ENCODE data around the gene SPAG8. TPM values are rescaled to one million over a fixed set of nuclear protein-coding genes. Genes with fewer than 3 reads are reported as not detected.

Gene SPAG8
- total RNA-seq, 2 experiments from 2014 or later: 0.81 to 1.3 TPM

GRCh38 chr9:35844628-35845270 is 32.7 kb upstream of the SPAG8 start:
- Mint-ChIP-seq H3K36me3 (ENCODE audit: low read depth) (peaks cover 15% of the 10 kb centered on the region), H3K27me3 (no peaks in the 10 kb centered on the region), H3K27ac (peak overlapping the region; percentile 25), H3K4me1 (ENCODE audit: low read depth) (peaks cover 22% of the 10 kb centered on the region), H3K9me3 (no peaks in the 10 kb centered on the region), H3K4me3 (no peak overlapping the region)
- Histone ChIP-seq H3K4me3 (ENCODE audit: low read length) (no peak overlapping the region), H3K9me3 (ENCODE audit: control insufficient read depth in 1 of 2, insufficient read depth in 1 of 2, low read length in 2 of 2) (no peaks in the 10 kb centered on the region), H3K27me3 (ENCODE audit: control insufficient read depth in 1 of 2, insufficient read depth in 2 of 2, low read length in 2 of 2) (no peaks in the 10 kb centered on the region), H3K4me1 (ENCODE audit: insufficient read depth, low read length) (peaks cover 26% of the 10 kb centered on the region), H3K27ac (ENCODE audit: low read depth in 1 of 2, low read length in 2 of 2) (peak overlapping the region; percentile 25 to 56), H3K36me3 (ENCODE audit: insufficient read depth, low read length) (peaks cover 3% of the 10 kb centered on the region)
- POLR2A ChIA-PET: interaction anchor here (0.6 to 1.9 kb wide), 6 partner anchors 10 to 773 kb away, joined by 3 to 11 read pairs (median 3); partner anchors contain the start of genes CREB3, FAM221B, SPAG8 and TLN1
- intact Hi-C loops (cut with DNase I, micrococcal nuclease): loop anchor here in 1 of 2 experiments (2.0 kb wide), 1 partner anchor 16 kb away; the partner anchor contains the start of genes FAM221B and TMEM8B
- ATAC-seq (ENCODE audit: poor library complexity) (peak; percentile 99), DNase-seq (peak in 8 of 14 experiments; percentile 17 to 80 (median 56))
- CTCF ChIA-PET: interaction anchor here (1.0 to 1.3 kb wide), 2 partner anchors 18 to 37 kb away, joined by 3 to 5 read pairs; no protein-coding TSS in a partner anchor
- no peak for TF ChIP-seq CTCF (IDR thresholded peaks at IDR 0.05)

- intact Hi-C loops (cut with DNase I, micrococcal nuclease): no loop called here
Observed at GRCh38 chr9:35842795-35843194, 30.7 kb upstream of the SPAG8 start.

GRCh38 chr9:35842020-35842745 is 30.1 kb upstream of the SPAG8 start:
- Mint-ChIP-seq H3K36me3 (ENCODE audit: low read depth) (peaks cover 4% of the 10 kb centered on the region), H3K27me3 (no peaks in the 10 kb centered on the region), H3K4me3 (no peak overlapping the region), H3K4me1 (ENCODE audit: low read depth) (peaks cover 22% of the 10 kb centered on the region), H3K9me3 (no peaks in the 10 kb centered on the region), H3K27ac (no peak overlapping the region)
- Histone ChIP-seq H3K9me3 (ENCODE audit: control insufficient read depth in 1 of 2, insufficient read depth in 1 of 2, low read length in 2 of 2) (no peaks in the 10 kb centered on the region), H3K4me1 (ENCODE audit: insufficient read depth, low read length) (peaks cover 26% of the 10 kb centered on the region), H3K36me3 (ENCODE audit: insufficient read depth, low read length) (no peaks in the 10 kb centered on the region), H3K4me3 (ENCODE audit: low read length) (no peak overlapping the region), H3K27me3 (ENCODE audit: control insufficient read depth in 1 of 2, insufficient read depth in 2 of 2, low read length in 2 of 2) (no peaks in the 10 kb centered on the region), H3K27ac (ENCODE audit: low read depth in 1 of 2, low read length in 2 of 2) (no peak overlapping the region)
- intact Hi-C loops (cut with DNase I, micrococcal nuclease): no loop called here
- TF ChIP-seq CTCF (IDR thresholded peaks at IDR 0.05): no peak
- CTCF ChIA-PET: no interaction called here
- DNase-seq (no peak), ATAC-seq (ENCODE audit: poor library complexity) (no peak)
- POLR2A ChIA-PET: no interaction called here

More at GRCh38 chr9:35842795-35843194, 30.7 kb upstream of the SPAG8 start:
- Mint-ChIP-seq H3K4me3 (no peak overlapping the region), H3K27me3 (no peaks in the 10 kb centered on the region), H3K27ac (no peak overlapping the region), H3K4me1 (ENCODE audit: low read depth) (peaks cover 22% of the 10 kb centered on the region), H3K9me3 (no peaks in the 10 kb centered on the region), H3K36me3 (ENCODE audit: low read depth) (peaks cover 9% of the 10 kb centered on the region)
- Histone ChIP-seq H3K4me3 (ENCODE audit: low read length) (no peak overlapping the region), H3K4me1 (ENCODE audit: insufficient read depth, low read length) (peaks cover 26% of the 10 kb centered on the region), H3K9me3 (ENCODE audit: control insufficient read depth in 1 of 2, insufficient read depth in 1 of 2, low read length in 2 of 2) (no peaks in the 10 kb centered on the region), H3K27ac (ENCODE audit: low read depth in 1 of 2, low read length in 2 of 2) (no peak overlapping the region), H3K27me3 (ENCODE audit: control insufficient read depth in 1 of 2, insufficient read depth in 2 of 2, low read length in 2 of 2) (no peaks in the 10 kb centered on the region), H3K36me3 (ENCODE audit: insufficient read depth, low read length) (peaks cover 3% of the 10 kb centered on the region)
- POLR2A ChIA-PET: no interaction called here
- ATAC-seq (ENCODE audit: poor library complexity) (no peak), DNase-seq (peak in 2 of 14 experiments; percentile 38 to 43)
- CTCF ChIA-PET: no interaction called here
- TF ChIP-seq CTCF (IDR thresholded peaks at IDR 0.05): no peak
